ENCODE data around the gene EXOC6. TPM values are rescaled to one million over a fixed set of nuclear protein-coding genes. Genes with fewer than 3 reads are reported as not detected.
A peak's percentile ranks its signal among the peaks of the same experiment; 100 is the strongest.

Gene EXOC6
- total and polyA plus RNA-seq, 10 donors = 7.0 to 40.0 (median 25.4) TPM

GRCh38 chr10:92839191-92840085 lies 8.9 kb upstream of the EXOC6 start:
- WGBS, 5 donors = 40 to 54% (median 47%) methylated on average over 10 of the region's 10 CpGs
- peaks cover 4 to 36% (median 18%) of the 10 kb centered on the region in 6 donors for H3K4me1 ChIP-seq
- H3K9me3 ChIP-seq = no peaks in the 10 kb centered on the region
- H3K27ac ChIP-seq = peak overlapping the region in 7 of 8 donors; percentile 38 to 82 (median 58)
- DNase-seq = peak; percentile 87
- no peaks in the 10 kb centered on the region for H3K36me3 ChIP-seq
- no peak for TF ChIP-seq POLR2A (IDR thresholded peaks at IDR 0.05)
- TF ChIP-seq CTCF (IDR thresholded peaks at IDR 0.05 in 8 of 11, conservative IDR thresholded peaks at IDR 0.05 in 3 of 11) = peak in 9 of 11 experiments; percentile 10 to 56 (median 39)
- TF ChIP-seq POLR2AphosphoS5 (IDR thresholded peaks at IDR 0.05) = peak in 2 of 3 donors; percentile 29 to 71
- intact Hi-C loops (cut with DNase I; ENCODE audit: low total_unique reads) = no loop called here
- no peak overlapping the region for H3K4me3 ChIP-seq
- no peaks in the 10 kb centered on the region for H3K27me3 ChIP-seq (replicated peaks in 1 of 7)

- Histone ChIP-seq H3K4me3 (no peak overlapping the region), H3K36me3 (no peaks in the 10 kb centered on the region), H3K9me3 (no peaks in the 10 kb centered on the region), H3K27me3 (replicated peaks in 1 of 7) (no peaks in the 10 kb centered on the region), H3K27ac (peak overlapping the region in 7 of 8 donors; percentile 92 to 99 (median 95)), H3K4me1 (peaks cover 9 to 69% (median 40%) of the 10 kb centered on the region in 6 donors)
- 79 to 87% (median 82%) methylated on average over 3 of the region's 3 CpGs for WGBS, 5 donors
- no peak for DNase-seq
- TF ChIP-seq CTCF (IDR thresholded peaks at IDR 0.05 in 8 of 11, conservative IDR thresholded peaks at IDR 0.05 in 3 of 11) = no peak
- no peak for TF ChIP-seq POLR2AphosphoS5 (IDR thresholded peaks at IDR 0.05)
- no peak for TF ChIP-seq POLR2A (IDR thresholded peaks at IDR 0.05)
- intact Hi-C loops (cut with DNase I; ENCODE audit: low total_unique reads) = no loop called here
These were observed 3.6 kb upstream of the EXOC6 start for GRCh38 chr10:92844746-92845145.

GRCh38 chr10:92845921-92846320 lies 2.4 kb upstream of the EXOC6 start:
- Histone ChIP-seq H3K36me3 (no peaks in the 10 kb centered on the region), H3K27ac (peak overlapping the region in 7 of 8 donors; percentile 92 to 99 (median 95)), H3K4me1 (peaks cover 15 to 76% (median 47%) of the 10 kb centered on the region in 6 donors), H3K9me3 (no peaks in the 10 kb centered on the region), H3K4me3 (peak overlapping the region in 1 of 8 donors; percentile 43), H3K27me3 (replicated peaks in 1 of 7) (no peaks in the 10 kb centered on the region)
- 37 to 62% (median 44%) methylated on average over 4 of the region's 4 CpGs for WGBS, 5 donors
- intact Hi-C loops (cut with DNase I; ENCODE audit: low total_unique reads) = no loop called here
- no peak for DNase-seq
- TF ChIP-seq CTCF (IDR thresholded peaks at IDR 0.05 in 8 of 11, conservative IDR thresholded peaks at IDR 0.05 in 3 of 11) = no peak
- TF ChIP-seq POLR2A (IDR thresholded peaks at IDR 0.05) = no peak
- peak in 1 of 3 donors; percentile 17 for TF ChIP-seq POLR2AphosphoS5 (IDR thresholded peaks at IDR 0.05)

GRCh38 chr10:92846344-92846743 lies 2.0 kb upstream of the EXOC6 start:
- intact Hi-C loops (cut with DNase I; ENCODE audit: low total_unique reads) = no loop called here
- no peaks in the 10 kb centered on the region for H3K36me3 ChIP-seq
- H3K27me3 ChIP-seq (replicated peaks in 1 of 7) = no peaks in the 10 kb centered on the region
- H3K9me3 ChIP-seq = no peaks in the 10 kb centered on the region
- TF ChIP-seq POLR2A (IDR thresholded peaks at IDR 0.05) (no peak), POLR2AphosphoS5 (IDR thresholded peaks at IDR 0.05) (no peak), CTCF (IDR thresholded peaks at IDR 0.05 in 8 of 11, conservative IDR thresholded peaks at IDR 0.05 in 3 of 11) (no peak)
- peaks cover 15 to 76% (median 47%) of the 10 kb centered on the region in 6 donors for H3K4me1 ChIP-seq
- peak overlapping the region in 1 of 8 donors; percentile 43 for H3K4me3 ChIP-seq
- 35 to 68% (median 46%) methylated on average over 3 of the region's 3 CpGs for WGBS, 5 donors
- H3K27ac ChIP-seq = peak overlapping the region in 7 of 8 donors; percentile 92 to 99 (median 95)
- no peak for DNase-seq
